Uterus (tissue), 2 donors: ENCODE results near the gene ADCY4.

Experiments
- CTCF ChIP-seq, 4 experiments: fragments of 200-600 bp in 2 of 4; fragments of 450-650 bp in 2 of 4; sonication (generic) in 2 of 4; IDR thresholded peaks; one replicate each; pipeline ENCODE4 v1.5.1; 2016 to 2019; ENCODE audit warnings: antibody characterized with exemption in 4 of 4, mild to moderate bottlenecking in 2 of 4, moderate library complexity in 1 of 4
- POLR2A ChIP-seq, 2 donors: fragments of 450-650 bp; IDR thresholded peaks; one replicate each; pipeline ENCODE4 v1.6.1; 2016; ENCODE audit warnings: antibody characterized with exemption in 2 of 2, mild to moderate bottlenecking in 1 of 2, moderate library complexity in 1 of 2

DNA sequence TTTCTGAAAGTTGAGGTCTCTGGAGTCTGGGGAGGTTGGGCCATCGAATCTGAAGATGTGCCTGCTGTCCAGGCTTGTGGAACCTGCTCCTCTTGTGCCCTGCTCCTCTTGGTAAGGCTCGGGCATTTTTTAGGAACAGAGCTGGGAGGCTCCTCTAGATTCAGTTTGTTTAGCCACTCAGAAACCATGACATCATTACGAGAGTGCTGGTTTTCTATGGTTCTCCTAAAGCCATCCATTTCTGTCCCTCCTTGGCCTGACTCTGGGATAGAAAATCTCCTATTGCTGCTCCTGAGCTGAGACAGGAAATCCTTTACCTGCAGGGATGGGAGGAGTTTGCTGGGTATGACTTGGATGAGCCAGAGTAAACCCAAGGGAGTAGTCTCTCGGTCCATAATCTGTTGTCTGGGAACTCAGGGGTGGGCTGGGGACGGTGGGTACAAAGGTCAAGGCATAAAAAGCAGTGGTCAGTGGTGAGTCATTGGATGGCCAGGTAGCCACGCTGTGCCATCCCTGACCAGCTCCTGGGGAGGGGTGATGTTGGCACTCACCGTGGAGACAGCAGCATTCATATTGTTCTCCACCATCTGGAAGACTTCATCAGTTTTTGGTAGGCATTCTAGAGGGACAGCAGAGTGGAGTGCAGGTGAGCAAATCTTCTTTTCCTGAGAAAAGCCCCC is 2.4 kb upstream of the ADCY4 start:
- no peak for TF ChIP-seq CTCF (IDR thresholded peaks at IDR 0.05)
- TF ChIP-seq POLR2A (IDR thresholded peaks at IDR 0.05): no peak
